SIG-M5 (cell line): ENCODE results near the gene LRCH3.
"Not testable (repeated sequence)": the region's sequence is repeated elsewhere in the genome, so short reads cannot be mapped to it uniquely, and the experiment has no call there.

Experiments used
- DNase-seq: peaks from one replicate; lab custom pipeline; 2025; lab: John Stamatoyannopoulos, UW

Gene LRCH3

GRCh38 chr3:197927578-197927977 lies 136.5 kb downstream of the LRCH3 start:
- not testable (repeated sequence) for DNase-seq

- DNase-seq = no peak
These were observed 145.8 kb downstream of the LRCH3 start for GRCh38 chr3:197936819-197937384.
